ENCODE results near the gene TRIO.

TRIO gene

DNA sequence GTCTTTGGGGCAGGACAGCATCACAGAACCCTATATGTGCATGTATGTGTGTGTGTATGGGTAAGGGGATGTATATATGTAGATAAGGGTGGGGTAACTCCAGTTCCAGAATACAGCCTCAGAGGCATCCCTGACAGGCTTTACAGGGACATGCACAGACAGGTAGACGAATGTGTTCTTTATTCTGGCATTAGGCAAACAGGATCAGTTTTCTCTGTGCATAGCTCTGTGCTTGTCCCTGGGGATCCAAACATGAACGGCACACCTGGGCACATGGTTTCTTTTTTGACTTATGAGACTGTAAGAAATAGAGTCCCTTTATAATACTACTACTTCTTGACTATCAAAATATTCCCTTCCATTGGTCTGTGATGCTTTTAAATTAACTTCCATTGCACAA is 120.6 kb downstream of the TRIO start:
- H3K9ac ChIP-seq (ENCODE audit: insufficient read length), result no peak overlapping the region
- no peaks in the 10 kb centered on the region for H3K9me3 ChIP-seq (ENCODE audit: low read depth, low read length)
- TF ChIP-seq FOXP2 (optimal IDR thresholded peaks at IDR 0.05; ENCODE audit: control extremely low read depth, extremely low read length, insufficient read depth), result no peak
- TF ChIP-seq EZH2 (IDR thresholded peaks at IDR 0.05), result no peak
- no peak for TF ChIP-seq POLR2AphosphoS5 (IDR thresholded peaks at IDR 0.05; ENCODE audit: borderline replicate concordance, low read depth, low read length)
- no peak for DNase-seq (ENCODE audit: low read depth, low spot score)
- no peak overlapping the region for H3K27ac ChIP-seq
- H3K36me3 ChIP-seq (ENCODE audit: insufficient read depth, low read length), result no peaks in the 10 kb centered on the region
- no peak overlapping the region for H3K4me3 ChIP-seq

DNA sequence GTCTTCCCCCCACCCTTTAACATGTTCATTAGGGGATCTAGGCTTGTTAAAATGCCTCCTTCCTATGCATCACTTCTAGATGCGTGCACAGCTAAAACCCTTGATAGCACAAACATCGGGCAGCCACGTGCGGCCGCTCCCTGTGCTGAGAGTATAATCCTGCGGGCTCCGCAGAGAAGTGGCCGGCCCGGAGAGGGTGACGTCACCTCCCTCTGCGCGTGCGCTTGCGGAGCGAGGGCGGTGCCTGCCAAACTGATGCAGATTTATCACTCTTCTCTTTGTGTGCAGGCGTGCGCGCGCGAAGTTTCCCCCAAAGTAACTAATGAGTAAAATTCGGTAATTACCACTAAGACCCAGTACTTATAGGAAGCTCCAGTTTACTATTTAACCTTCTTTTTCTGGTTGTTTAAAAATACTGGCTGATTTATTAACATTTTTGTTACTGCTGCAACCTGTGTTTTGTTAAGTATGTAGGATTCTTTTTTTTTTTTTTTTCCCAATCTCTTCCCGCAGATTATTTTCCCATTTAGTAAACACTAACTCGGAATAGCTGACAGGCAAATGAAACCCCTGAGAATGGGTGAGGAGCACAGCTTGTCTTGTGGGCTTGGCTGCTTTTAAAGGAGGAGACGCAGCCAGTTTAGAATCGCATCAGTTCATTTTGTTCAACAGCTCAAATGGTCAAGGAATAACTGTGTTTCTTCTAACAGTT is 121.6 kb downstream of the TRIO start:
- TF ChIP-seq POLR2AphosphoS5 (IDR thresholded peaks at IDR 0.05; ENCODE audit: borderline replicate concordance, low read depth, low read length) (peak; percentile 89), EZH2 (IDR thresholded peaks at IDR 0.05) (no peak), FOXP2 (optimal IDR thresholded peaks at IDR 0.05; ENCODE audit: control extremely low read depth, extremely low read length, insufficient read depth) (no peak)
- peak overlapping the region; percentile 90 for H3K9ac ChIP-seq (ENCODE audit: insufficient read length)
- H3K27ac ChIP-seq, result peak overlapping the region; percentile 63; the same call in 1 of the 2 replicates
- no peaks in the 10 kb centered on the region for H3K9me3 ChIP-seq (ENCODE audit: low read depth, low read length)
- no peaks in the 10 kb centered on the region for H3K36me3 ChIP-seq (ENCODE audit: insufficient read depth, low read length)
- DNase-seq (ENCODE audit: low read depth, low spot score), result no peak
- peak overlapping the region; percentile 80 for H3K4me3 ChIP-seq

DNA sequence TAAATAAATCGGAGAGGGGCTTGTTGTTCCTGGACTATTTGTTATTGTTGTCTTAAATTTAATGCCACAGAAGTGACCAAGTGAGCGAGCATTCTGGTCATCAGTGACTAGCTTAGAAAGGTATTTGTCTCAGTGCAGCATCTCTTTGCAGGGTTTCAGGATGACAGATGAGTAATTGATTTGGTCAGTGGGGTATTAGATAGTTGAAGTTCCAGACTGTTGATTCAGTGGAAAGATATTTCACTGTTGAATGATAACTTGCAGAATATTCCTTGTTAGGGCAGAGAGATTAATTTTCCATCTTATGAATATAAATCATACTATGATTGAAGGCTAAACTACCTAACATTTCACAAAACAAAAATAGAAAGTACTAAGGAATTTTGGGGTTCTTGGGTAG is 122.4 kb downstream of the TRIO start:
- Histone ChIP-seq H3K9ac (ENCODE audit: insufficient read length) (peak overlapping the region; percentile 90), H3K36me3 (ENCODE audit: insufficient read depth, low read length) (no peaks in the 10 kb centered on the region), H3K9me3 (ENCODE audit: low read depth, low read length) (no peaks in the 10 kb centered on the region), H3K27ac (no peak overlapping the region), H3K4me3 (no peak overlapping the region)
- TF ChIP-seq POLR2AphosphoS5 (IDR thresholded peaks at IDR 0.05; ENCODE audit: borderline replicate concordance, low read depth, low read length) (no peak), FOXP2 (optimal IDR thresholded peaks at IDR 0.05; ENCODE audit: control extremely low read depth, extremely low read length, insufficient read depth) (no peak), EZH2 (IDR thresholded peaks at IDR 0.05) (no peak)
- DNase-seq (ENCODE audit: low read depth, low spot score), result no peak

DNA sequence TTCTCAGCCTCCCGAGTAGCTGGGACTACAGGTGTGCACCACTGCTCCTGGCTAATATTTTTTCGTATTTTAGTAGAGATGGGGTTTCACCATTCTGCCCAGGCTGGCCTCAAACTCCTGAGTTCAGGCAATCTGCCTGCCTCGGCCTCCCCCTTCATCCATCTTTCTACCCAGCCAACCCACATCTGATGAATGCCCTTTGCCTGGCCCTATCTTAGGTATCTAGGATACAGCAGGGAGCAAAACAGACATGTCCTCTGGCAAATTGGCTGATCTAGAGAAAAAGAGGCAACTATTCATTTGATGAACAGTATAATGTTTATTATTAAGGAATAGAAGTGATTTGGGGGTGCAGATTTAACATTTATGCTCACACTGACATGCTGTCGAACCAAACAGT is 123.0 kb downstream of the TRIO start:
- H3K27ac ChIP-seq, result peak overlapping the region; percentile 0; the same call in 1 of the 2 replicates
- no peak overlapping the region for H3K9ac ChIP-seq (ENCODE audit: insufficient read length)
- no peaks in the 10 kb centered on the region for H3K9me3 ChIP-seq (ENCODE audit: low read depth, low read length)
- no peak for DNase-seq (ENCODE audit: low read depth, low spot score)
- no peak overlapping the region; the same call in 1 of the 2 replicates for H3K4me3 ChIP-seq
- H3K36me3 ChIP-seq (ENCODE audit: insufficient read depth, low read length), result no peaks in the 10 kb centered on the region
- TF ChIP-seq FOXP2 (optimal IDR thresholded peaks at IDR 0.05; ENCODE audit: control extremely low read depth, extremely low read length, insufficient read depth) (no peak), POLR2AphosphoS5 (IDR thresholded peaks at IDR 0.05; ENCODE audit: borderline replicate concordance, low read depth, low read length) (no peak), EZH2 (IDR thresholded peaks at IDR 0.05) (no peak)

DNA sequence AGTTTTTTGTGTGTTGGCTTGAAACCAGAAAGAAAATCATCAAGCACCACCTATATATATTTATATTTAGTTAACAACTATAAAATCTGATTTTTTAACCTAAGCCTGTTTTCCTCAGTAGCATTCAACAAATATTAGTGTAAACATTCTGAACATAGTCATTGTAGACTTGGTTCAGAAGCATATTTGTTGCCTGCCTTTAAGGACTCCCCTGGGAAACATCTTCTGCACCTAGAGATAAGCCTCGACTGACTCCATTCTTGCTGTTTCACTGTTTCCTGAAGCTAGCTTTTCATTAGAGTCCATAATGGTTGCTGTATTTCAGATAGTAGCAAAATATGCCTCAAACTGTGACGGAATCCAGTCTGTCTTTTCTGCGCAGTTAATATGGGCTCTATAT is 123.5 kb downstream of the TRIO start:
- H3K9ac ChIP-seq (ENCODE audit: insufficient read length), result peak overlapping the region; percentile 49
- no peaks in the 10 kb centered on the region for H3K9me3 ChIP-seq (ENCODE audit: low read depth, low read length)
- H3K27ac ChIP-seq, result peak overlapping the region; percentile 75; the same call in 1 of the 2 replicates
- H3K36me3 ChIP-seq (ENCODE audit: insufficient read depth, low read length), result no peaks in the 10 kb centered on the region
- DNase-seq (ENCODE audit: low read depth, low spot score), result no peak
- peak overlapping the region; percentile 58 for H3K4me3 ChIP-seq
- TF ChIP-seq EZH2 (IDR thresholded peaks at IDR 0.05), result no peak

DNA sequence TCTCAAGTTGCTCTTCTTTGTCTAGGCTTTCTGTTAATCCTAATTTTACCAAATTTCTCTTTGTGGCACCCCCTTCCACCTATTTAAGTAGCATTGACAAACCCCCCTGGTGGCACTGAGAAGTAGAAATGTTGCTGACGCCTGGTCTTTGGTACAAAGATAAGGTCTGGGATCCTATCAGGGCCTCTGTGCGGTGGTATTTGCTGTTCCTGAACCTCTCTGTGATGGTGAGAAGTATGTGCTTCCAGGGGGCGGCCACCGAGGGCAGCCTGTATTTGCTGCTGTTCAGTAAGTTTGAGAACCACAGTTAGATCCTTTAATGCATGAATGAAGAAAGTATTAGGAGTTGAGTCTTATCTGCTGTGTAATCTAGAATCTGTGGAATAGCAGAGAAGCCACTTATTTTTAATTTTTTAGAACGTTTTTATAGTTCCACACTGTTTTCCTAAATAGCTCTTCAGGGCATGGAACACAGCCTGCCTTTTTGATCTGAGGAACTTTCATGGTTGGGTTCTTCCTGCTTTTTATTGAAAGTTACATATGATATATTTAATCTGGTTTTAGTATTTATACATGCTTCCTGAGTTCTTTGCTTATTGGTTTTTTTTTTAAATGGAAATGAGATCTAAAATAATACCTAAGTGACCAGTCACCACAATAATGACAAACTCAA is 124.2 kb downstream of the TRIO start:
- no peak for DNase-seq (ENCODE audit: low read depth, low spot score)
- H3K27ac ChIP-seq, result peak overlapping the region; percentile 75; the same call in 1 of the 2 replicates

DNA sequence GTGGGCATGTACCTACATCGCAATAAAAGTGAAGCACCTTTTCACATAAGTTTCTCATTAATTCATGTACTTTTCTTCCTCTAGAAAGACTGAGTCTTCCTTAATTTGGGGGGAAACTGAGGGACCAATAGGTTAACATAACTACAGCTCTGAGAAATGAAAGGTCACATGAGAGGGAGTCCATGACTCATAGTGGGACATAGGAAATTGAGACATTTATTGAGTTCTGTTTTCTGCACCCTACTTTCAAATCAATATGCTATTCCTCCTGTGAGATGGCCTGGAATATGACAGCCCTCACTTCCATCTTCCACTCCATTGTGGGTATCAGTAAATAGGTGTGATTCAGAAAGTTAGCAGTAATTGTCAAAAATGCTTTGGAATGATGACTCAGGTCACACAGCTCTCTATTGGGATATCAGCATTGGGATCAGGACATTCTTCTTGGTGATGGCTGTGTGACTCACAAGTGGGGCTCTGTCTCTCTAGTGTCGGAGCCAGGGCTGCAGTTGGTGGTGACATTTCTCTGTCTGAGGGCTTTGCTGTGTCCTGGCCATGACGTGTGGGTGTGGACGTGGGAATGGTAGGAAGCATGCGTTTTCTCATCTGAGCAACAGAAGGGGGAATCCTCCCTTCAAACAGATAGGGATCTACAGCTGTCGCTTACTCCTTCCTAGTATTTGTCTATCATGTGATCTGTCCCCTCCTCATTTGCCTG is 125.0 kb downstream of the TRIO start:
- no peaks in the 10 kb centered on the region for H3K9me3 ChIP-seq (ENCODE audit: low read depth, low read length)
- no peak for TF ChIP-seq FOXP2 (optimal IDR thresholded peaks at IDR 0.05; ENCODE audit: control extremely low read depth, extremely low read length, insufficient read depth)
- no peak for TF ChIP-seq EZH2 (IDR thresholded peaks at IDR 0.05)
- no peak for TF ChIP-seq POLR2AphosphoS5 (IDR thresholded peaks at IDR 0.05; ENCODE audit: borderline replicate concordance, low read depth, low read length)
- H3K4me3 ChIP-seq, result no peak overlapping the region
- no peak for DNase-seq (ENCODE audit: low read depth, low spot score)
- H3K27ac ChIP-seq, result peak overlapping the region; percentile 75; the same call in 1 of the 2 replicates
- peak overlapping the region; percentile 49 for H3K9ac ChIP-seq (ENCODE audit: insufficient read length)
- no peaks in the 10 kb centered on the region for H3K36me3 ChIP-seq (ENCODE audit: insufficient read depth, low read length)

More for the DNA sequence above, 124.2 kb downstream of the TRIO start:
- Histone ChIP-seq H3K9ac (ENCODE audit: insufficient read length) (peak overlapping the region; percentile 49), H3K9me3 (ENCODE audit: low read depth, low read length) (no peaks in the 10 kb centered on the region), H3K4me3 (peak overlapping the region; percentile 58), H3K36me3 (ENCODE audit: insufficient read depth, low read length) (no peaks in the 10 kb centered on the region)
- no peak for TF ChIP-seq EZH2 (IDR thresholded peaks at IDR 0.05)
- no peak for TF ChIP-seq FOXP2 (optimal IDR thresholded peaks at IDR 0.05; ENCODE audit: control extremely low read depth, extremely low read length, insufficient read depth)
- TF ChIP-seq POLR2AphosphoS5 (IDR thresholded peaks at IDR 0.05; ENCODE audit: borderline replicate concordance, low read depth, low read length), result no peak

DNA sequence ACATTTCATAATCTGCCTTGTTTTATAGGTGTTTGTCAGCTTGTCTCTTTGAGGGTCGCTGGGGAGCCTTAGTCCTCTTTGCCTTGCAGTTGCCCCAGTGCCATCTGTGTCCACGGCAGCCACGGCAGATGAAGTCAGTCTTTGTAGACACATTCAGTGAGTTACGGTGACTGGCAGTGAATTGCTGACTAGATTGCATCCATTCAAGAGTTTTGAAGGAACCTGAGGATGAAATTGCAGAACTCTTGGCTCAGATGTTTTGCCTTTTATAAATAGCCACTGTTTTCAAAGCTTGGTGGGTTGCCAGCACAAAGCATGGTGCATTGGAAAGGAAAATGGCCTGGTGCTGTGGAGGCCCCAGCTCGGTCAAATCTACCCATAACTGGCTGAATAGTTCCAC is 125.6 kb downstream of the TRIO start:
- Histone ChIP-seq H3K9me3 (ENCODE audit: low read depth, low read length) (no peaks in the 10 kb centered on the region), H3K4me3 (no peak overlapping the region), H3K9ac (ENCODE audit: insufficient read length) (no peak overlapping the region), H3K27ac (no peak overlapping the region), H3K36me3 (ENCODE audit: insufficient read depth, low read length) (no peaks in the 10 kb centered on the region)
- no peak for TF ChIP-seq EZH2 (IDR thresholded peaks at IDR 0.05)
- TF ChIP-seq FOXP2 (optimal IDR thresholded peaks at IDR 0.05; ENCODE audit: control extremely low read depth, extremely low read length, insufficient read depth), result no peak
- no peak for TF ChIP-seq POLR2AphosphoS5 (IDR thresholded peaks at IDR 0.05; ENCODE audit: borderline replicate concordance, low read depth, low read length)
- no peak for DNase-seq (ENCODE audit: low read depth, low spot score)
